A673 (cell line): ENCODE data around the gene ARHGAP35. TPM values are rescaled to one million over a fixed set of nuclear protein-coding genes. Genes with fewer than 3 reads are reported as not detected.

Source experiments
- BruUV-seq: library from RNA; stranded (reverse); fragments of 400-500 nt; replicated peaks from 2 replicates; lab custom pipeline; 2021; lab: Mats Ljungman, UMichigan
- CTCF ChIA-PET: fragments of 300-600 bp; sonication (Branson Sonifier 250); formaldehyde crosslinking; loops from one replicate; lab custom pipeline; 2022; ENCODE audit warnings: antibody characterized with exemption; lab: Charles Lee
- POLR2A ChIA-PET: fragments of 300-600 bp; sonication (Branson Sonifier 250); formaldehyde crosslinking; loops from one replicate; lab custom pipeline; 2022; ENCODE audit warnings: antibody characterized with exemption; ENCODE audit not compliant: low non-redundant PET; lab: Charles Lee
- DNase-seq: peaks from one replicate; pipeline ENCODE4 v3.0.0-alpha.2; 2015; ENCODE audit warnings: low spot score
- H3K27ac ChIP-seq: fragments of 200-600 bp; sonication (generic); 2 replicates; pipeline ENCODE4 v1.5.1; 2016; ENCODE audit warnings: mixed run types, low read depth, mild to moderate bottlenecking, mixed read lengths, antibody characterized with exemption, low read length; ENCODE audit not compliant: poor library complexity, severe bottlenecking
- H3K27me3 ChIP-seq: fragments of 200-600 bp; sonication (generic); replicated peaks from 2 replicates; pipeline ENCODE4 v1.6.1; 2017; ENCODE audit warnings: mixed run types, low read depth, mild to moderate bottlenecking, mixed read lengths, antibody characterized with exemption, low read length; ENCODE audit not compliant: insufficient read depth, poor library complexity
- H3K36me3 ChIP-seq: fragments of 200-600 bp; sonication (generic); 2 replicates; pipeline ENCODE4 v1.6.1; 2016; ENCODE audit warnings: mixed run types, mild to moderate bottlenecking, mixed read lengths, antibody characterized with exemption, low read length; ENCODE audit not compliant: insufficient read depth, poor library complexity, severe bottlenecking
- H3K4me1 ChIP-seq: fragments of 200-600 bp; sonication (generic); 2 replicates; pipeline ENCODE4 v1.6.1; 2017; ENCODE audit warnings: mixed run types, mild to moderate bottlenecking, mixed read lengths, antibody characterized with exemption, low read length; ENCODE audit not compliant: insufficient read depth, poor library complexity, severe bottlenecking
- H3K4me3 ChIP-seq: fragments of 200-600 bp; sonication (generic); 2 replicates; pipeline ENCODE4 v1.5.1; 2016; ENCODE audit warnings: low read depth, mixed run types, mild to moderate bottlenecking, mixed read lengths, low read length; ENCODE audit not compliant: poor library complexity, severe bottlenecking
- H3K9me3 ChIP-seq: fragments of 200-600 bp; sonication (generic); 2 replicates; pipeline ENCODE4 v1.6.1; 2016; ENCODE audit warnings: mixed run types, low read depth, mild to moderate bottlenecking, mixed read lengths, antibody characterized with exemption, low read length; ENCODE audit not compliant: poor library complexity, severe bottlenecking
- EZH2 ChIP-seq: fragments of 200-600 bp; sonication (generic); IDR thresholded peaks from 2 replicates; pipeline ENCODE4 v1.6.1; 2017; ENCODE audit warnings: borderline replicate concordance, low read depth, mild to moderate bottlenecking, mixed read lengths, antibody characterized with exemption, low read length; ENCODE audit not compliant: poor library complexity, severe bottlenecking
- intact Hi-C: fragments of 100-400 bp; cut with micrococcal nuclease; formaldehyde crosslinking; loops from one replicate; pipeline ENCODE4 v1.10.0; 2022; ENCODE audit not compliant: unreplicated experiment
- total RNA-seq: library from RNA; stranded (reverse); gene quantifications from 2 replicates; pipeline ENCODE4 v1.2.3, GENCODE V29; 2021
- TF ChIP-seq, protein P1 (sequence below): fragments of 300-800, 200-600 bp; sonication (generic); conservative IDR thresholded peaks from 2 replicates; pipeline ENCODE4 v1.5.1; 2017; ENCODE audit warnings: low read depth, mild to moderate bottlenecking, antibody characterized with exemption, low read length, moderate library complexity, mixed read lengths

ARHGAP35 gene
- total RNA-seq, 1 experiment from 2014 or later: 76.7 TPM

DNA sequence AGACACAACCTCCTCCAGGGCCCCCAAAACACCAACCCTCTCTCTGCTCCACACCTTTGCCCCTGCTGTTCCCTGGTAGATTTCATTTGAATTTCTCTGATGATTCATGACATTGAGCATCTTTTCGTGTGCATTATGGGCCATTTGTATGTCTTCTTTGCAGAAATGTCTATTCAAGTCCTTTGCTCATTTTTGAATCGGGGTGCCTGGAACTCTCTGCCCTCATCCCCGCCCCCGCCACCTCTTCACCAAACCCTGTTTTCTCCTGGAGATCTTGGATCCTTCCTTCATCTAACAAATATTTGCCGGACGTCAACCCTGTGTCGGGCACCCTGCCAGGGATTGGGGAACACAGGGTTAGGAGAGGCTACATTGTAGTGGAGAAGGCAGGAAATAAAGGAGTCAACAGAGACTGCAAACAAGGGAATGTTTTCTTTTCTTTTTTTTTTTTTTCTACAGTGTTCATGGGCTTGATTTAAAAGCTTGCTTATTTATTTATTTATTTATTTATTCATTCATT is 46.9 kb upstream of the ARHGAP35 start:
- H3K27ac ChIP-seq: no peak overlapping the region
- ChIA-PET POLR2A (no interaction called here), CTCF (interaction anchor here (0.7 kb wide), 1 partner anchor 176 kb away, joined by 6 read pairs; no protein-coding TSS in a partner anchor)
- no peak for DNase-seq
- intact Hi-C loops: no loop called here
- H3K9me3 ChIP-seq: no peaks in the 10 kb centered on the region
- H3K27me3 ChIP-seq: no peaks in the 10 kb centered on the region
- TF ChIP-seq, protein P1, sequence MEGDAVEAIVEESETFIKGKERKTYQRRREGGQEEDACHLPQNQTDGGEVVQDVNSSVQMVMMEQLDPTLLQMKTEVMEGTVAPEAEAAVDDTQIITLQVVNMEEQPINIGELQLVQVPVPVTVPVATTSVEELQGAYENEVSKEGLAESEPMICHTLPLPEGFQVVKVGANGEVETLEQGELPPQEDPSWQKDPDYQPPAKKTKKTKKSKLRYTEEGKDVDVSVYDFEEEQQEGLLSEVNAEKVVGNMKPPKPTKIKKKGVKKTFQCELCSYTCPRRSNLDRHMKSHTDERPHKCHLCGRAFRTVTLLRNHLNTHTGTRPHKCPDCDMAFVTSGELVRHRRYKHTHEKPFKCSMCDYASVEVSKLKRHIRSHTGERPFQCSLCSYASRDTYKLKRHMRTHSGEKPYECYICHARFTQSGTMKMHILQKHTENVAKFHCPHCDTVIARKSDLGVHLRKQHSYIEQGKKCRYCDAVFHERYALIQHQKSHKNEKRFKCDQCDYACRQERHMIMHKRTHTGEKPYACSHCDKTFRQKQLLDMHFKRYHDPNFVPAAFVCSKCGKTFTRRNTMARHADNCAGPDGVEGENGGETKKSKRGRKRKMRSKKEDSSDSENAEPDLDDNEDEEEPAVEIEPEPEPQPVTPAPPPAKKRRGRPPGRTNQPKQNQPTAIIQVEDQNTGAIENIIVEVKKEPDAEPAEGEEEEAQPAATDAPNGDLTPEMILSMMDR: no peak
- no peak for TF ChIP-seq EZH2
- no peaks in the 10 kb centered on the region for H3K36me3 ChIP-seq
- H3K4me1 ChIP-seq: no peaks in the 10 kb centered on the region
- no TSS peak for BruUV-seq
- no peak overlapping the region for H3K4me3 ChIP-seq

GRCh38 chr19:46815833-46816627 is 44.8 kb upstream of the ARHGAP35 start:
- ChIA-PET CTCF (no interaction called here), POLR2A (interaction anchor here (0.6 kb wide), 1 partner anchor 30 kb away, joined by 10 read pairs; no protein-coding TSS in a partner anchor)
- H3K27me3 ChIP-seq: no peaks in the 10 kb centered on the region
- H3K36me3 ChIP-seq: no peaks in the 10 kb centered on the region
- no peak overlapping the region for H3K27ac ChIP-seq
- no peaks in the 10 kb centered on the region for H3K9me3 ChIP-seq
- H3K4me1 ChIP-seq: peaks cover 3% of the 10 kb centered on the region
- H3K4me3 ChIP-seq: no peak overlapping the region
- TF ChIP-seq EZH2: no peak
- TF ChIP-seq, protein P1: no peak
- intact Hi-C loops: no loop called here
- DNase-seq: no peak
- no TSS peak for BruUV-seq

GRCh38 chr19:46818812-46819211 is 42.0 kb upstream of the ARHGAP35 start:
- POLR2A ChIA-PET: no interaction called here
- Histone ChIP-seq H3K27me3 (no peaks in the 10 kb centered on the region), H3K27ac (no peak overlapping the region), H3K36me3 (no peaks in the 10 kb centered on the region), H3K4me1 (peaks cover 3% of the 10 kb centered on the region), H3K4me3 (no peak overlapping the region), H3K9me3 (no peaks in the 10 kb centered on the region)
- DNase-seq: peak; percentile 64
- TF ChIP-seq EZH2: no peak
- TF ChIP-seq, protein P1: no peak
- no TSS peak for BruUV-seq
- intact Hi-C loops: no loop called here
- CTCF ChIA-PET: no interaction called here
